T-helper 2 cell treated with Interferon-gamma antibody and Interleukin-4, amounts not matched to agents 5 μg/mL and 100 μg/mL, for 36 hours (primary cell): Measurements from ENCODE around the gene JPH3.
"Not testable (repeated sequence)": the region's sequence is repeated elsewhere in the genome, so short reads cannot be mapped to it uniquely, and the experiment has no call there.

ENCODE experiments used
- DNase-seq: peaks from one replicate; pipeline ENCODE4 v3.0.0; 2021; ENCODE audit warnings: low spot score
- H3K27ac Mint-ChIP-seq: one replicate; pipeline ENCODE4 v1.8.0; 2021; ENCODE audit warnings: mild to moderate bottlenecking, mixed read lengths
- H3K27me3 Mint-ChIP-seq: one replicate; pipeline ENCODE4 v1.8.0; 2021; ENCODE audit warnings: low read depth, mixed read lengths
- H3K36me3 Mint-ChIP-seq: one replicate; pipeline ENCODE4 v1.8.0; 2021; ENCODE audit warnings: low read depth, mixed read lengths
- H3K4me1 Mint-ChIP-seq: one replicate; pipeline ENCODE4 v1.8.0; 2021; ENCODE audit warnings: low read depth, mixed read lengths
- H3K4me3 Mint-ChIP-seq: one replicate; pipeline ENCODE4 v1.8.0; 2022; ENCODE audit warnings: mild to moderate bottlenecking, moderate library complexity, mixed read lengths
- H3K9me3 Mint-ChIP-seq: one replicate; pipeline ENCODE4 v1.8.0; 2021; ENCODE audit warnings: mixed read lengths

The JPH3 gene

DNA sequence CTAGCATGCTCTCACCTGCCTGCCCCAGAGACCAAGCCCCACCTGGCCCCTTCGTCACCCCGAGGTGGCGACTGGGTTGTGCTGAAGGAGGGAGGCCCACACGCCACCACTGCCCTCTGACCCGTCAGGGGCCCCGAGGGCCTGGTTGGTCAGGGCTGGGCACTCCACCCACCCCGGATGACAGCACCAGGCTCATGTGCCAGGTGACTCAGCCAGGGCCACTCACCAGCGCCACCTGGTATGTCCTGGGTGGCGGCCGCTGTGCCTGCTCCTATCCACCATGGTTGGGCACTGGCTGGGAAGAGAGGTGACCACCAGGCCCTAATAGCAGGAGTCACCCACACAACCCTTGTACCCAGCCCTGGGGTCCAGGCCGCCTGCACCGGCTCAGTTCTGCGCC is 68.9 kb downstream of the JPH3 start:
- no peaks in the 10 kb centered on the region for H3K4me1 Mint-ChIP-seq
- H3K36me3 Mint-ChIP-seq = no peaks in the 10 kb centered on the region
- H3K27me3 Mint-ChIP-seq = no peaks in the 10 kb centered on the region
- H3K4me3 Mint-ChIP-seq = no peak overlapping the region
- no peaks in the 10 kb centered on the region for H3K9me3 Mint-ChIP-seq
- no peak for DNase-seq
- no peak overlapping the region for H3K27ac Mint-ChIP-seq

DNA sequence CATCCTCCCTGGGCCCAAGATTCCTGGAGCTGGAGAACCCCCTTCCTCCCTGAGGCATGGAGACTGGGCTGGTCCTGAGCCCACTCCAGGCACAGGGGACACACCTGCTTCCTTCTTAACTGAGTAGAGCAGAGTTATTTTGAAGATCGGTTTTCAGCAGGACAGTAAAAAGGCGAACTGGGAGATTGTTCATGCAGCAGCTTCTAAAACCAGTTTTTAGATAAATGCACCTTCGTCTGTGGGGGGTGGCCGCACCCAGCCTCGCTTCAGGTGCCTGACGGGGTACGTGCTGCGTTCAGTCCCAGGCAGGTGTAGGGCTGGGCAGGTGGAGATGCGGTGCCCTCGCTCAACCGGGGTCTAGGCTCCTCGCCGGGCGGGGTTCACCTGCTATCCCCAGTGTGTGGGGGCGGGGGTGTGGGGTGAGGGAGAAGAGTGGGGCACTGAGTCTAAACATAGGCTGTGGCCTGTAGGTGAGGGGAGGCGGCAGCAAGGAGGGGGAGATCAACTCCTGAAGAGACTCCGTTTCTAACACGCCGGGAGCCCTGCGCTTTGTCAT is 69.5 kb downstream of the JPH3 start:
- Mint-ChIP-seq H3K4me3 (no peak overlapping the region), H3K4me1 (no peaks in the 10 kb centered on the region), H3K27me3 (no peaks in the 10 kb centered on the region), H3K9me3 (no peaks in the 10 kb centered on the region), H3K27ac (no peak overlapping the region), H3K36me3 (no peaks in the 10 kb centered on the region)
- no peak for DNase-seq

DNA sequence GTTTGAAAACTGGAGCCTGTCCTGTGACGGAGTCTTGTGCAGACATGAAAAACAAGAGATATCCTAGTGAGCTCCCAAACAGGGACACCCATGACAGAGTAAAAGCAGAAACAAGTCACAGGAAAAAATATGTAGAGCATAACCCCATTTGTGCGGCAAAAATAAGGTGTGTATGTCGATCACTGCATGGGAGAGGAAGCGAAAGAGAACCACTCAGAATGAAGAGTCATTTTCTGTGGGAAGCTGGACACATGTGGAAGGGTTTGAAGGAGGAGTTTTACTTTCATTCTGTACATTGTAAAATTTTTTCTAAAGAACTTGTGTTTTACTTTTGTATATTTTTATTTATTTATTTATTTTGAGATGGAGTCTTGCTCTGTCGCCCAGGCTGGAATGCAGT is 72.1 kb downstream of the JPH3 start:
- Mint-ChIP-seq H3K27ac (no peak overlapping the region), H3K4me3 (no peak overlapping the region), H3K36me3 (no peaks in the 10 kb centered on the region), H3K4me1 (no peaks in the 10 kb centered on the region), H3K27me3 (no peaks in the 10 kb centered on the region), H3K9me3 (no peaks in the 10 kb centered on the region)
- DNase-seq = no peak

DNA sequence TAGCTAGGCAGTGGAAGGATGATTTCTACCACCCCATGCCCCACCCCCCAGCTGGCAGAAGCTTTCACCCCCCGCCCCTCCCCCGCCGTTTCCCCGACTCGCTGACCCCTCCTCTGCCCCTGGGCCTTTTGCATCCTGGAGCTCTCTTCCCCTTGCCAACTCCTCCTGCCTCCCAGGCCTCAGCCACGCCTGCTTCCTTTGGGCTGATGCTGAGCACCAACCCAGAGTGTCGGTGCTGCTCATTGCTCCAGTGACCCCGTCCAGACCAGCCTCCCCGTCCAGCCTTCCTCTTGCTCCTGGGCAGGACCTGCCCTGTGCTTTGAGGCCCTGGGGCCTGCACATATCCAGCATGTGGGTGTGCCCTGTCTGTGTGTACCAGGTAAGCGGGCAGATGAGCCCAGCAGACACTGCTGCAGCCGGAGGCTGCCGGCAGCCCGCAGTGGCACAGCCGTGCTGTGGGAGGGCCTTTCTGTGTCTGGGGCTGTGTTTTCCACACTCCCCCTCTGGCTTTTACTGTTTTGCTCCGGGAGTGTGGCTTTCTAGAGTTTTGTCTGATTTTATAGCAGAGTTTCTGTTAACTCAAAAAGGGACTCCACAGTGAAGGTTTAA is 72.9 kb downstream of the JPH3 start:
- Mint-ChIP-seq H3K27me3 (no peaks in the 10 kb centered on the region), H3K9me3 (no peaks in the 10 kb centered on the region), H3K4me3 (no peak overlapping the region), H3K36me3 (no peaks in the 10 kb centered on the region), H3K27ac (no peak overlapping the region), H3K4me1 (no peaks in the 10 kb centered on the region)
- DNase-seq = no peak

DNA sequence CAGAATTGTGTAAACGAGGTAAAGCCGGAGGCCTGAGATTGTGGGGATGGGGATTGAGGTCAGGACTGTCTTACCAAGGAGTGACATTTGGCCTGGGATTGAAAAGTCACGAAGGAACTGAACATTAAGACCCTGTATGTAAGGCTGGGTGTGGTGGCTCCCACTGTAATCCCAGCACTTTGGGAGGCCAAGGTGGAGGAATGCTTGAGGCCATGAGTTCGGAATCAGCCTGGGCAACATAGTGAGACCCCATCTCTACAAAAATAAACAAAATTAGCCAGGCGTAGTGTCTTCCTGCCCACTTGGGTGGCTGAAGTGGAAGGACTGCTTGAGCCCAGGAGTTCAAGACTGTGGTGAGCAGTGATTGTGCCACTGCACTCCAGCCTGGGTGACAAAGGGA is 75.5 kb downstream of the JPH3 start:
- no peak for DNase-seq
- Mint-ChIP-seq H3K27me3 (no peaks in the 10 kb centered on the region), H3K27ac (no peak overlapping the region), H3K36me3 (no peaks in the 10 kb centered on the region), H3K4me3 (no peak overlapping the region), H3K4me1 (peaks cover 5% of the 10 kb centered on the region), H3K9me3 (no peaks in the 10 kb centered on the region)

DNA sequence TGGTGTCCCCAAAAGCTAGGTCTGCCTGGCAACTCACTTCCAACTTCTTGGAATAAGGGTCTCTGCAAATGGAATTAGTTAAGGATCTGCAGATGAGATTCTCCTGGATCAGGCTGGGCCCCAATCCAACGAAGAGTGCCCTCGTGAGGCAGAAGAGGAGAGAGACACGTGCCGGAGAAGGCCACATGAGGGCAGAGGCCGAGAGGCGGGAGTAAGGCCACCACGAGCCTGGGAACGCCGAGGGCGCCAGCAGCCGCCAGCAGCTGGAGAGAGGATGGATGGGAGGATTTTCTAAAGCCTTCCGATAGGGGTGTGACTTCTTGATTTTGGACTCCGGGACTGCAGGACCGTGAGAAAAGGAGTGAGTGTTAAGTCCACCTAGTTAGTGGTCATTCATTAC is 76.3 kb downstream of the JPH3 start:
- Mint-ChIP-seq H3K27ac (no peak overlapping the region), H3K4me1 (peaks cover 5% of the 10 kb centered on the region), H3K4me3 (no peak overlapping the region), H3K36me3 (no peaks in the 10 kb centered on the region), H3K27me3 (no peaks in the 10 kb centered on the region), H3K9me3 (no peaks in the 10 kb centered on the region)
- DNase-seq = no peak

DNA sequence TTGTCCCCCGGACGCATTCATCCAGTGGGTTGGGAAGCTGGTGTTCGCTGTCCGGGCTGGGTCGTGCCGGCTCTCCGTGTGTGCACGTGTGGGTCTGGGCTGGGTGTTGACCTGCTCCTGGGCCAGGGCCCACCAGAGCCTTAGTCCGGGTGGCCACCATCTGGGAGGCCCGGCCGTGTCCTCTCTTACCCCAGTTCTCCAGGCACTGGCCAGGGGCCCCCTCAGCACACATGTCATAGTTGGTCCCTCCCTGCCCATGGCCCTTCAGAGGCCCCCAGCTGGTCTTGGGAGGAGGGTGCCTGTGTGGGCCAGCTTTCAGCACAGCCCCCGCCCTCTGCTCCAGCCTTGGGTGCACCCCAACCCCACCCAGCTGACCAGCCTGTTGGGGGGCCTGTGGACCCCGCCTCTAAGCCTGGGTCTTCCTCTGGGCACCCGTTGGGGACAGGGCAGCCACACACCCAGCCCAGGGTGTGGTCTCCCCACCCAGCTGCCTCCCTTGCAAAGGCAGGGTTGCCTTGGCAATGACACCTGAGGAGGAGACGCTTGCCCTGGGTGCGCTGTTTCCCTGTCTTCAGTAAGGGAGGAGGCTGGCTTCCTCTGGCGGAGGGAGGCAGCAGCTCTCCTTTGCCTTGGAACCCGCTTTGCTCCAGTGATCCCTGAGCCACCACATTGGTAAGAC is 77.4 kb downstream of the JPH3 start:
- Mint-ChIP-seq H3K4me3 (no peak overlapping the region), H3K27me3 (no peaks in the 10 kb centered on the region), H3K36me3 (no peaks in the 10 kb centered on the region), H3K4me1 (peaks cover 5% of the 10 kb centered on the region), H3K9me3 (no peaks in the 10 kb centered on the region), H3K27ac (no peak overlapping the region)
- no peak for DNase-seq

DNA sequence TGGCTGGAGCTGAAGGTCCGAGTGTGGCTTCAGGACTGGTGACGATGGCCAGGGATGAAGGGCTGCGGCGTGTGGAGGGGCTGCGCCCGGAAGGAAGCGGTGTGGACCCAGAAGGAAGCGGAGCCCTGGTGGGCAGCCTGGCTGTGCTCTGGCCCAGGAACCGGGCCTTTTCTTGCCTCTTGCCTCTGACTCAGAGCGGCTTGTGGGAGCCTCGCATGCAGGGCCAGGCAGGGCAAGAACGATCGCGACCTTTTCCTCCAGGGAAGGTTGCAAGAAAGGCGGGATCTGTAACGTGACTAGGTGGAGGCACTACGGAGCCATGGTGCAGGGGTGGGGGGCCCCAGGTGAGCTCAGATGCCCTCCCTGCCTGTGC is 78.0 kb downstream of the JPH3 start:
- Mint-ChIP-seq H3K4me1 (peaks cover 5% of the 10 kb centered on the region), H3K9me3 (no peaks in the 10 kb centered on the region), H3K27me3 (no peaks in the 10 kb centered on the region), H3K4me3 (no peak overlapping the region), H3K27ac (no peak overlapping the region), H3K36me3 (no peaks in the 10 kb centered on the region)
- no peak for DNase-seq

DNA sequence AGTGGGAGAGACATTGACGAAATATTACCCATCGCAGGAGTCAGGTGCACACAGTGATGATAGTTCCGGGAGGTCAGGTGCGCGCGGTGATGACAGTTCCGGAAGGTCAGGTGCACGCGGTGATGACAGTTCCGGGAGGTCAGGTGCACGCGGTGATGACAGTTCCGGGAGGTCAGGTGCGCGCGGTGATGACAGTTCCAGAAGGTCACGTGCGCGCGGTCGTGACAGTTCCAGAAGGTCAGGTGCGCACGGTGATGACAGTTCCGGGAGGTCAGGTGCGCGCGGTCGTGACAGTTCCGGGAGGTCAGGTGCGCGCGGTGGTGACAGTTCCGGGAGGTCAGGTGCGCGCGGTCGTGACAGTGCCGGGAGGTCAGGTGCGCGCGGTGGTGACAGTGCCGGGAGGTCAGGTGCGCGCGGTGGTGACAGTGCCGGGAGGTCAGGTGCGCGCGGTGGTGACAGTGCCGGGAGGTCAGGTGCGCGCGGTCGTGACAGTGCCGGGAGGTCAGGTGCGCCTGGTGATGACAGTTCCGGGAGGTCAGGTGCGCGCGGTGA is 78.8 kb downstream of the JPH3 start:
- not testable (repeated sequence) for H3K27me3 Mint-ChIP-seq

DNA sequence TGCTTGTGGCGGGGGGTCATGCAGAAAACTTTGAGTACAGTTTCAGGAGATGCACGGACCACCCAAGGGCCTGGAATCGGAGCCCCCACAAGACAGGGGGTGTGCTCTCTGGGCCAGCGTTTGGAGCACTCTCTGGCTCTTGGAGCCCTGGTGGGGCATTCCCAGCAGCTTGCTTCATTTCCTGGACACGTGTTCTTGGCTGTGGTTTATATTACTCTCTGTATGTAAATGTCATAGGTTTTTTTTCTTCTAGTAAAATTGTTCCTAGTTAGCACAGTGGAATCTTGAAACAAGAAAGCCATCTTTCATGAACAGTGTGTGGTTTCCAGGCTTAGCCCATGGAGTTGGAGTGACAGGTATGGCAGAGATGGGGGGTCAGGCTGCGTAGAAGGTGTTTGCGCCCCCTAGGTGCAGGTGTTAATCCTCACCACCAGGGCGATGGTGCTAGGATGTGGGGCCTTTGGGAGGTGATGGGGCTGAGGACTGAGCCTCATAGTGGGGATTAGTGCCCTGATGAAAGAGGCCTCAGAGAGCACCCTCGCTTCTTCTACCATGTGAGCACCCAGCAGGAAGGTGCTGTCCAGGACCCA is 79.8 kb downstream of the JPH3 start:
- H3K36me3 Mint-ChIP-seq = no peaks in the 10 kb centered on the region
- H3K4me3 Mint-ChIP-seq = no peak overlapping the region
- H3K27me3 Mint-ChIP-seq = no peaks in the 10 kb centered on the region
- H3K4me1 Mint-ChIP-seq = peaks cover 5% of the 10 kb centered on the region
- no peaks in the 10 kb centered on the region for H3K9me3 Mint-ChIP-seq
- H3K27ac Mint-ChIP-seq = no peak overlapping the region
- DNase-seq = no peak

More for the DNA sequence above, 78.8 kb downstream of the JPH3 start:
- H3K4me1 Mint-ChIP-seq, H3K36me3 Mint-ChIP-seq, H3K4me3 Mint-ChIP-seq, DNase-seq, H3K9me3 Mint-ChIP-seq, H3K27ac Mint-ChIP-seq: not testable (repeated sequence)

DNA sequence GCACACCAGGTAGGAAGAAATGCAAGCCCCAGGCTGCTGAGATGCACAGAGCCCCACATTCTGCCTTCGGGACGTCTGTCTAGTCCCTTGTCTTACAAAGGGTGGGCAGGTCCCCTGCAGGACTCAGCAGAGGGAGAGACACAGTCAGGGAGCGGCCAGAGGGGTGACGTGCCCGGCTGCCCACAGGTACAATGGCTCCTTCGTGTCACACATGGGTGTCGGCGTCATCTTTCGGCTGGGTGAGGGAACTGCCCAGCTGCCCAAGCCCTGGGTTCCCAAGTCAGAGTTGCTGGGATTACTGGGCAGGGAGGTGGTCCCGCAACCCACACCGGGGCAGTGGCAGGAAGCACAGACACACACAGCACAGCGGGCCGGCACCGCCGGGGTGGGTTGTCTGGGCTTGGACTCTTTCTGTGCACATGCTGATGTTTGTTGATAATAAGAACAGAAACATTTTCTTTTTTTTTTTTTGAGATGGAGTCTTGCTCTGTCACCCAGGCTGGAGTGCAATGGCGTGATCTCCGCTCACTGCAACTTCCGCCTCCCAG is 80.6 kb downstream of the JPH3 start:
- Mint-ChIP-seq H3K27ac (no peak overlapping the region), H3K27me3 (no peaks in the 10 kb centered on the region), H3K4me1 (peaks cover 5% of the 10 kb centered on the region)

DNA sequence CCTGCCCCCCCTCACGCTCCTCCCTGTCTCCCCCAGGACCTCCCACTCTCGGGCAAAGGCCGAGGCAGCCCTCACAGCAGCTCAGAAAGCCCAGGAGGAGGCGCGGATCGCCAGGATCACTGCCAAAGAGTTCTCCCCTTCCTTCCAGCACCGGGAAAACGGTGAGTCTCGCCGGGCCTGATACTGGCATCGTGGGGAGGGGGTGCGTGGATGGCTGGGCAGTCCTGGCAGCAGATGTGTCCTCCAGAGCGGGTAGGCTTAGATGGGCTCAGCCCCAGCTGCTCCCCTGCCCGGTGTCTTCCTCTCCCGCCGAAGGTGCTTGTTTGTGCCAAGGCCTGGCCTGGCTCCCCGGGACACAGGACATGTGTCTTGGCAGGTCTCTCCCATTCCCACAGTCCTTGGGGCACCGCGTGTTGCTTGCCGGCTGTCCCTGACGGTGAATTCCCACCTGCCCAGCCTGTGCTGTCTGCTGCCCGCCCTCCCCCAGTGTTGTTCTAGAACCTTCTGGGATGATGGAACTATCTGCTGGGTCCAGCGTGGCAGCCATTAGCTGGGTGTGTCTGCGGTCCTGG is 81.9 kb downstream of the JPH3 start:
- H3K9me3 Mint-ChIP-seq = no peaks in the 10 kb centered on the region
- H3K27me3 Mint-ChIP-seq = no peaks in the 10 kb centered on the region
- H3K4me3 Mint-ChIP-seq = no peak overlapping the region
- no peaks in the 10 kb centered on the region for H3K36me3 Mint-ChIP-seq
- DNase-seq = no peak
- no peak overlapping the region for H3K27ac Mint-ChIP-seq
- peaks cover 5% of the 10 kb centered on the region for H3K4me1 Mint-ChIP-seq

More for the DNA sequence above, 80.6 kb downstream of the JPH3 start:
- DNase-seq = no peak
- Mint-ChIP-seq H3K36me3 (no peaks in the 10 kb centered on the region), H3K4me3 (no peak overlapping the region), H3K9me3 (no peaks in the 10 kb centered on the region)

DNA sequence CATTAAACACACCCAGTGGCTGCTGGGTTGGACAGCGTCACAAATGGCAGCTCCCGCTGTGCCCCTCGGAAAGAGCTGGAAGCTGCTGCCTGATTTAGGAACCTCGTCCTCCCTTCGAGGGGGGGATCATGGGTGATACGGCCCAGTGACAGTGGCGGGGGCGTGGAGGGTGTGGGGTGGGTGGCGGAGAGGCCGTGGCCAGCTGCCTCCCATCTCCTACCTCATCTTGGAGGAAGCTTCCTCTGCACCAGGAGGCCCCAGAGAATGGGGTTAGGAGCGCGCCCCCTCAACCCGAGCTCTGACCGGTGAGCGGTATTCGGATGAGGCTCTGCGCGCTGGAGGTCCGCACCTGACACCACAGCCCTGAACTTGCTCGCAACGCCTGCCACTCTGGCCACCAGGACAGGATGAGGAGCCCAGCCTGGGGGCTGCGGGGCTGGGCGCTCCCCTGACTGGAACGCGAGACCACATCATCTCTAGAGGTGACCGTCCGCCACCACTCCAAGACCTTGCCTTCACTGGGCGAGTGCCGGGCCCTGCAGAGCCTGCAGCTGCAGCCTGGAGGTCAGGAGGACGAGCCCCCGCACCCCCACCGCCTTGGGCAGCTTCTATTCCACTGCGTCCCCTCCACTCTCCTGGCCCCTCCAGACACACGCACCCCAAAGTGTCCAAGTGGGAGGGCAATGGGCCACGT is 82.5 kb downstream of the JPH3 start:
- Mint-ChIP-seq H3K36me3 (no peaks in the 10 kb centered on the region), H3K27me3 (no peaks in the 10 kb centered on the region), H3K4me3 (no peak overlapping the region), H3K9me3 (no peaks in the 10 kb centered on the region), H3K27ac (no peak overlapping the region), H3K4me1 (peaks cover 5% of the 10 kb centered on the region)
- no peak for DNase-seq
